NB4 (cell line): ENCODE data around the gene RNU7-1.

Experiments used
- DNase-seq: peaks from one replicate; pipeline ENCODE4 v3.0.0; 2010; ENCODE audit warnings: low read depth
- H3K4me3 ChIP-seq: one replicate; pipeline ENCODE4 v1.5.1; 2011; ENCODE audit warnings: mild to moderate bottlenecking, low read depth, low read length, moderate library complexity
- MYC ChIP-seq: IDR thresholded peaks from 2 replicates; pipeline ENCODE4 v1.6.1; 2011; ENCODE audit warnings: low read depth, low read length
- POLR2A ChIP-seq: IDR thresholded peaks from 2 replicates; pipeline ENCODE4 v1.6.1; 2011; ENCODE audit warnings: mild to moderate bottlenecking; ENCODE audit not compliant: insufficient read length; ENCODE audit errors: extremely low read depth
- TF ChIP-seq, protein P1 (sequence below): IDR thresholded peaks from 2 replicates; pipeline ENCODE4 v1.6.1; 2011; ENCODE audit warnings: low read depth, low read length
- TF ChIP-seq, protein P2 (sequence below): IDR thresholded peaks from one replicate; pipeline ENCODE4 v1.5.1; 2012; ENCODE audit warnings: low read depth, low read length

Gene RNU7-1

DNA sequence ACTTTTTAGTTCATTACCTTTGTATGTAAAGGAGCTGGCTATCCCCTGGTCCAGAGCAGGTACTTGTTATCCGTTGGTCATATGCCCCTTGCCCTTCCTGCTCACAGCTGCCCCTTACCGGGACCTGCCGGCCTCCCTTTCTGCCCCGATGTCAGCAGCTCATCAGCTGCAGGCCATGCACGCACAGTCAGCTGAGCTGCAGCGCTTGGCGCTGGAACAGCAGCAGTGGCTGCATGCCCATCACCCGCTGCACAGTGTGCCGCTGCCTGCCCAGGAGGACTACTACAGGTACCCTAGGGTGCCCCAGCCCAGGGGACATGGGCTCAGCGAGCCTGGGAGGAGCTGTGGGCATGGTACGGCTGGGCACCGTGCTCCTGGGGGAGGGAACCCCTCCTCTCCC lies 2.3 kb upstream of the RNU7-1 start:
- DNase-seq = no peak
- TF ChIP-seq POLR2A (no peak), MYC (no peak)
- TF ChIP-seq, protein P1, sequence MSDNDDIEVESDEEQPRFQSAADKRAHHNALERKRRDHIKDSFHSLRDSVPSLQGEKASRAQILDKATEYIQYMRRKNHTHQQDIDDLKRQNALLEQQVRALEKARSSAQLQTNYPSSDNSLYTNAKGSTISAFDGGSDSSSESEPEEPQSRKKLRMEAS = no peak
- TF ChIP-seq, protein P2, sequence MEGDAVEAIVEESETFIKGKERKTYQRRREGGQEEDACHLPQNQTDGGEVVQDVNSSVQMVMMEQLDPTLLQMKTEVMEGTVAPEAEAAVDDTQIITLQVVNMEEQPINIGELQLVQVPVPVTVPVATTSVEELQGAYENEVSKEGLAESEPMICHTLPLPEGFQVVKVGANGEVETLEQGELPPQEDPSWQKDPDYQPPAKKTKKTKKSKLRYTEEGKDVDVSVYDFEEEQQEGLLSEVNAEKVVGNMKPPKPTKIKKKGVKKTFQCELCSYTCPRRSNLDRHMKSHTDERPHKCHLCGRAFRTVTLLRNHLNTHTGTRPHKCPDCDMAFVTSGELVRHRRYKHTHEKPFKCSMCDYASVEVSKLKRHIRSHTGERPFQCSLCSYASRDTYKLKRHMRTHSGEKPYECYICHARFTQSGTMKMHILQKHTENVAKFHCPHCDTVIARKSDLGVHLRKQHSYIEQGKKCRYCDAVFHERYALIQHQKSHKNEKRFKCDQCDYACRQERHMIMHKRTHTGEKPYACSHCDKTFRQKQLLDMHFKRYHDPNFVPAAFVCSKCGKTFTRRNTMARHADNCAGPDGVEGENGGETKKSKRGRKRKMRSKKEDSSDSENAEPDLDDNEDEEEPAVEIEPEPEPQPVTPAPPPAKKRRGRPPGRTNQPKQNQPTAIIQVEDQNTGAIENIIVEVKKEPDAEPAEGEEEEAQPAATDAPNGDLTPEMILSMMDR = no peak
- H3K4me3 ChIP-seq = no peak overlapping the region

DNA sequence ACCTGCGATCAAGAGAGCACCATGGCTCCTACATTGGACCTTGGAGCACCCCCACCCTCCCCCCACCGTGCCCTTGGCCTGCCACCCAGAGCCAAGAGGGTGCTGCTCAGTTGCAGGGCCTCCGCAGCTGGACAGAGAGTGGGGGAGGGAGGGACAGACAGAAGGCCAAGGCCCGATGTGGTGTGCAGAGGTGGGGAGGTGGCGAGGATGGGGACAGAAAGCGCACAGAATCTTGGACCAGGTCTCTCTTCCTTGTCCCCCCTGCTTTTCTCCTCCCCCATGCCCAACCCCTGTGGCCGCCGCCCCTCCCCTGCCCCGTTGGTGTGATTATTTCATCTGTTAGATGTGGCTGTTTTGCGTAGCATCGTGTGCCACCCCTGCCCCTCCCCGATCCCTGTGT lies 1.8 kb upstream of the RNU7-1 start:
- no peak for DNase-seq
- no peak for TF ChIP-seq POLR2A
- TF ChIP-seq, protein P2 = no peak
- TF ChIP-seq, protein P1 = no peak
- TF ChIP-seq MYC = no peak
- no peak overlapping the region for H3K4me3 ChIP-seq

DNA sequence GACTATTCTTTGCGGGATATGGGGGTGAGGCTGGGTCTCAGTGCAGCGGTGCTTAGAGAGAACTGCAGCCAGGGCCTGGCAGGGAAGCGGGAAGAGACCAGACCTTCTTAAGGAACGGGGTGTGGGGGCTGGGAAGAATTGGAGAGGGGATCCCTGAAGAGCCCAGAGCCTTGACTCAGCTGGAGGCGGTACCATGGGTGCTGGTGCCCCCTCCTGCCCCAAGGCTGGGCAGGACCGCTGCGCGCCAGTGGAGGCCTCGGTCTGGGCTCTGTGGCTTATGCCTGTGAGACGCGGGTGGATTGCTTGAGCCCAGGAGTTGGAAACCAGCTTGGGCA lies 1.3 kb upstream of the RNU7-1 start:
- TF ChIP-seq MYC = no peak
- TF ChIP-seq, protein P1 = no peak
- TF ChIP-seq, protein P2 = no peak
- no peak for TF ChIP-seq POLR2A
- no peak overlapping the region for H3K4me3 ChIP-seq
- no peak for DNase-seq

DNA sequence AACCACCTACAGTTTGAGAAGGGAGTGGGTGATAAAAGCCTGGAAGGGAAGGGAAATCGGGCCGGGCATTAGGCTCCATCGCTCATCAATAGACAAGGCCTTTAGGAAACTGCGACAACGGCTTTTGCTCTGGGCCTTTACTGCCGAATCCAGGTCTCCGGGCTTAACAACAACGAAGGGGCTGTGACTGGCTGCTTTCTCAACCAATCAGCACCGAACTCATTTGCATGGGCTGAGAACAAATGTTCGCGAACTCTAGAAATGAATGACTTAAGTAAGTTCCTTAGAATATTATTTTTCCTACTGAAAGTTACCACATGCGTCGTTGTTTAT lies 261 bp upstream of the RNU7-1 start:
- TF ChIP-seq POLR2A = no peak
- no peak overlapping the region for H3K4me3 ChIP-seq

DNA sequence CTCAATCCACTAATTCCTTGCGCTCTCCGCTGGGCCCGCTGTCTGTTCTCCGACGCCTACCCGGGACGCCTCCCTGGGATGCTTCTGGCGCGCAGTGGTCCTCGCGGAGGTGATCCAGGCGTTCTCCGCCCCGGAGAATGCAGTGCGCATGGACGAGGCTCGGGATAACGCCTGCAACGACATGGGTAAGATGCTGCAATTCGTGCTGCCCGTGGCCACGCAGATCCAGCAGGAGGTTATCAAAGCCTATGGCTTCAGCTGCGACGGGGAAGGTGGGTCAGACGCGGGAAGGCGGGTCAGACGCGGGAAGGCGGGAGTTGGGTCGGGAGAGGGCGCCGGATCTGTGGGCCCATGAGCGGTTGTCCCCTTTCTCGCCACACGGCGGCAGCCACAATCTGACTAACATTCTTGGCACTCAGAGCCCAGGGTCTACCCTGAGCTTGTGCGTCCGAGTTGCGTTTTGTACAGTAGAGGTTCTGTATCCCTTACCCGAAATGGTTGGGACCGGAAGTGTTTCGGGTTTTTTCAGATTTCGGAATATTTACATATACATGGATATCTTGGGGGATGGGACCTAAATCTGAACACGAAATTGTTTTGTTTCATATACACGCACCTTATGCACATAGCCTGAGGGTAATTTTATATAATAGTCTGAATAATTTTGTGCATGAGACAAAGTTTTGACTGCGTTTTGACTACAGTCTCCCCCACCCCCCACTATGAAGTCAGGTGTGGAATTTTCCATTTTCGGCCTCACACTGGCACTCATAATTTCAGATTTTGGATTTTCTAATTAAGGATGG lies 968 bp downstream of the RNU7-1 start:
- TF ChIP-seq, protein P2 = peak; percentile 76
- TF ChIP-seq POLR2A = no peak
- TF ChIP-seq MYC = 0 out of 2 replicates have a peak, but pooled peaks have one; percentile 32
- TF ChIP-seq, protein P1 = peak; percentile 15; the same call in 1 of the 2 replicates
- peak; percentile 94 for DNase-seq
- peak overlapping the region; percentile 75 for H3K4me3 ChIP-seq

More for the DNA sequence above, 261 bp upstream of the RNU7-1 start:
- peak; percentile 91 for DNase-seq

DNA sequence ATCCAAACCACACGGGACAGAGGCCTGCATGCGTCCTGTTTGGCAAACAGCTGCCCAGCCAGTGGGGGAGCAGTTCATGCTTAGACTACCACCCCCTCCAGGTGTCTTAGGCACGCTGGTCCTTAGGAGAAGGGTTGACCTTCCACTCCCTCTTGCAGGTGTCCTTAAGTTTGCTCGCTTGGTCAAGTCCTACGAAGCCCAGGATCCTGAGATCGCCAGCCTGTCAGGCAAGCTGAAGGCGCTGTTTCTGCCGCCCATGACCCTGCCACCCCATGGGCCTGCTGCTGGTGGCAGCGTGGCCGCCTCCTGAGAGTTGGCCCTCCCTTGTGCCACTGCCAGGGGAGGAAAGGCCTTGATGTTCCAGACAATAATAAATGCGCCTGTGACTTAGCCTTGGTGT lies 2.0 kb downstream of the RNU7-1 start:
- TF ChIP-seq, protein P2 = no peak
- TF ChIP-seq, protein P1 = no peak
- TF ChIP-seq MYC (no peak), POLR2A (no peak)
- no peak overlapping the region for H3K4me3 ChIP-seq
- DNase-seq = no peak
